Endothelial cell of umbilical vein (primary cell): ENCODE data around the gene MVB12B. TPM values are rescaled to one million over a fixed set of nuclear protein-coding genes. Genes with fewer than 3 reads are reported as not detected.

Source experiments
- BruUV-seq: library from RNA; stranded (reverse); fragments of 400-500 nt; replicated peaks from 2 replicates; lab custom pipeline; 2021; lab: Mats Ljungman, UMichigan
- CTCF ChIA-PET: fragments of 300-600, 350-600 bp; sonication (Branson Sonifier 250); formaldehyde crosslinking; loops from one replicate; lab custom pipeline; 2021; ENCODE audit warnings: antibody characterized with exemption, inconsistent platforms; lab: Charles Lee
- POLR2A ChIA-PET: fragments of 300-600, 350-600 bp; sonication (Branson Sonifier 250); formaldehyde crosslinking; loops from one replicate; lab custom pipeline; 2021; ENCODE audit warnings: antibody characterized with exemption, inconsistent platforms; lab: Charles Lee
- DNase-seq: peaks from one replicate; pipeline ENCODE4 v3.0.0-alpha.2; 2011; ENCODE audit warnings: low read depth, low spot score
- FAIRE-seq: peaks from 2 replicates; lab custom pipeline; 2011; peaks lifted over from hg19 to GRCh38; lab: Jason Lieb, UNC
- H2AFZ ChIP-seq: 2 replicates; pipeline ENCODE4 v1.6.0; 2012; ENCODE audit warnings: low read depth, low read length, control low read depth, inconsistent platforms
- H3K27ac ChIP-seq: 2 replicates; pipeline ENCODE4 v1.5.1; 2011; ENCODE audit warnings: low read depth, mild to moderate bottlenecking, control low read depth, low read length, moderate library complexity; ENCODE audit not compliant: insufficient read depth
- H3K27me3 ChIP-seq, 2 experiments: 2 replicates each; pipeline versions ENCODE4 v1.6.0 to v1.6.1; 2011; ENCODE audit warnings: low read length in 2 of 2, mixed read lengths in 1 of 2; ENCODE audit not compliant: control insufficient read depth in 2 of 2, insufficient read depth in 2 of 2
- H3K36me3 ChIP-seq, 2 experiments: 2 replicates in 1 of 2; 3 replicates in 1 of 2; pipeline ENCODE4 v1.5.1; 2011; ENCODE audit warnings: low read length in 2 of 2, mild to moderate bottlenecking in 1 of 2, moderate library complexity in 1 of 2; ENCODE audit not compliant: control insufficient read depth in 2 of 2, insufficient read depth in 2 of 2; ENCODE audit errors: extremely low read depth in 1 of 2
- H3K4me1 ChIP-seq: 3 replicates; pipeline ENCODE4 v1.5.1; 2011; ENCODE audit warnings: mild to moderate bottlenecking, low read length; ENCODE audit not compliant: control insufficient read depth, insufficient read depth; ENCODE audit errors: extremely low read depth
- H3K4me2 ChIP-seq: 2 replicates; pipeline ENCODE4 v1.6.1; 2011; ENCODE audit warnings: low read length, control low read depth, mixed read lengths; ENCODE audit not compliant: insufficient read depth
- H3K4me3 ChIP-seq, 3 experiments: fragments of 200-600 bp in 1 of 3; sonication (generic), shearing (Covaris generic) in 1 of 3; replicated peaks in 1 of 3; 2 replicates each; pipeline ENCODE4 v1.5.1; 2011 to 2016; ENCODE audit warnings: control low read depth in 3 of 3, low read length in 3 of 3, mild to moderate bottlenecking in 2 of 3, inconsistent platforms in 1 of 3, low read depth in 1 of 3, moderate library complexity in 1 of 3; ENCODE audit not compliant: insufficient read depth in 1 of 3
- H3K79me2 ChIP-seq: 2 replicates; pipeline ENCODE4 v1.6.0; 2012; ENCODE audit warnings: low read length, inconsistent platforms; ENCODE audit not compliant: control insufficient read depth, insufficient read depth
- H3K9ac ChIP-seq: replicated peaks from 2 replicates; pipeline ENCODE3; 2011; ENCODE audit warnings: low read length, control low read depth; ENCODE audit not compliant: insufficient read depth; ENCODE audit errors: extremely low read depth
- H3K9me1 ChIP-seq: replicated peaks from 3 replicates; pipeline ENCODE4 v1.6.0; 2011; ENCODE audit warnings: mild to moderate bottlenecking, low read length; ENCODE audit not compliant: control insufficient read depth, insufficient read depth; ENCODE audit errors: extremely low read depth
- H3K9me3 ChIP-seq: replicated peaks from 2 replicates; pipeline ENCODE4 v1.5.1; 2012; ENCODE audit warnings: low read length, inconsistent platforms; ENCODE audit not compliant: control insufficient read depth, insufficient read depth
- H4K20me1 ChIP-seq: replicated peaks from 2 replicates; pipeline ENCODE3; 2011; ENCODE audit warnings: mild to moderate bottlenecking, low read length; ENCODE audit not compliant: control insufficient read depth, insufficient read depth; ENCODE audit errors: extremely low read depth
- CTCF ChIP-seq, 2 donors: IDR thresholded peaks; 1 replicate in 1 of 2; 2 replicates in 1 of 2; pipeline ENCODE4 v1.5.1; 2011; ENCODE audit warnings: low read length in 2 of 2, mild to moderate bottlenecking in 2 of 2, moderate library complexity in 2 of 2, control low read depth in 1 of 2, inconsistent platforms in 1 of 2, low read depth in 1 of 2; ENCODE audit not compliant: insufficient read depth in 1 of 2; ENCODE audit errors: extremely low read depth in 1 of 2
- EZH2 ChIP-seq: IDR thresholded peaks from 2 replicates; pipeline ENCODE4 v1.6.1; 2012; ENCODE audit warnings: borderline replicate concordance, low read depth, mild to moderate bottlenecking, moderate library complexity, low read length, inconsistent platforms; ENCODE audit not compliant: severe bottlenecking
- FOS ChIP-seq: IDR thresholded peaks from 2 replicates; pipeline ENCODE4 v1.6.1; 2011; ENCODE audit warnings: mild to moderate bottlenecking, low read length, moderate library complexity, borderline replicate concordance; ENCODE audit not compliant: insufficient read depth
- GATA2 ChIP-seq: IDR thresholded peaks from 2 replicates; pipeline ENCODE4 v1.7.0; 2011; ENCODE audit warnings: low read depth, mild to moderate bottlenecking, moderate library complexity, mixed read lengths, low read length; ENCODE audit not compliant: insufficient read length, insufficient read depth
- JUN ChIP-seq: IDR thresholded peaks from 2 replicates; pipeline ENCODE4 v1.6.1; 2011; ENCODE audit warnings: borderline replicate concordance, low read depth; ENCODE audit not compliant: insufficient read length, insufficient read depth
- MAX ChIP-seq: IDR thresholded peaks from 2 replicates; pipeline ENCODE4 v1.6.1; 2011; ENCODE audit not compliant: insufficient read depth, insufficient read length
- MYC ChIP-seq: IDR thresholded peaks from one replicate; pipeline ENCODE4 v1.6.1; 2011; ENCODE audit warnings: mild to moderate bottlenecking, low read depth, low read length
- POLR2A ChIP-seq: IDR thresholded peaks from 2 replicates; pipeline ENCODE4 v1.6.1; 2012; ENCODE audit warnings: low read depth, mild to moderate bottlenecking, control low read depth, low read length
- POLR2AphosphoS5 ChIP-seq: IDR thresholded peaks from 2 replicates; pipeline ENCODE4 v1.6.1; 2012; ENCODE audit warnings: low read depth, mild to moderate bottlenecking, control low read depth, low read length, moderate library complexity; ENCODE audit not compliant: insufficient read depth
- dilution Hi-C: fragments of 300-500 bp; cut with MboI; formaldehyde crosslinking; loops from one replicate; pipeline ENCODE4 v1.15.0; 2019; ENCODE audit warnings: low sequenced_read_pairs; ENCODE audit not compliant: extremely low pct_ligation_motif_present
- intact Hi-C: fragments of 100-400 bp; cut with micrococcal nuclease; formaldehyde crosslinking; loops from one replicate; pipeline ENCODE4 v1.10.0; 2022
- polyA plus RNA-seq, 4 experiments: library from polyadenylated mRNA; depleted of rRNA in 3 of 4; stranded (reverse) in 3 of 4; unstranded in 1 of 4; fragments of >200 nt; gene quantifications; 2 replicates each; pipeline versions ENCODE4 v1.2.1 to v1.2.3, GENCODE V29; 2011 to 2012; ENCODE audit warnings: missing spikeins in 1 of 4
- total RNA-seq: library from RNA; stranded (reverse); gene quantifications from 2 replicates; pipeline ENCODE4 v1.2.3, GENCODE V29; 2021

The MVB12B gene
- total and polyA plus RNA-seq, 2 donors (not counting 3 experiments of a cell fraction or from before 2014, with no cell fraction given), result 6.6 to 17.3 TPM

GRCh38 chr9:126406075-126406667 is 79.5 kb downstream of the MVB12B start:
- H3K9ac ChIP-seq, result no peak overlapping the region
- POLR2A ChIA-PET, result no interaction called here
- FAIRE-seq, result no peak
- dilution Hi-C loops, result no loop called here
- intact Hi-C loops, result no loop called here
- BruUV-seq, result no TSS peak
- H4K20me1 ChIP-seq, result no peaks in the 10 kb centered on the region
- H3K36me3 ChIP-seq, result peaks cover 0 to 3% of the 10 kb centered on the region in 2 experiments
- TF ChIP-seq POLR2AphosphoS5 (no peak), GATA2 (no peak), JUN (no peak), POLR2A (no peak), CTCF (IDR thresholded peaks at IDR 0.05; ENCODE audit: extremely low read depth in 1 of 2, insufficient read depth in 1 of 2, low read depth in 1 of 2, low read length in 2 of 2) (no peak), EZH2 (no peak), MAX (no peak), MYC (no peak), FOS (no peak)
- H3K4me1 ChIP-seq, result no peaks in the 10 kb centered on the region
- no peak for DNase-seq
- no peaks in the 10 kb centered on the region for H3K27me3 ChIP-seq
- H2AFZ ChIP-seq, result no peak overlapping the region
- H3K4me3 ChIP-seq, result no peak overlapping the region
- no peaks in the 10 kb centered on the region for H3K79me2 ChIP-seq
- H3K27ac ChIP-seq, result no peak overlapping the region
- CTCF ChIA-PET, result interaction anchor here (0.6 to 0.8 kb wide), 2 partner anchors 85 to 1816 kb away, joined by 3 read pairs; no protein-coding TSS in a partner anchor
- no peak overlapping the region for H3K4me2 ChIP-seq
- H3K9me3 ChIP-seq, result no peaks in the 10 kb centered on the region
- no peaks in the 10 kb centered on the region for H3K9me1 ChIP-seq
